ENCODE data around the gene PTGES3. TPM values are rescaled to one million over a fixed set of nuclear protein-coding genes. Genes with fewer than 3 reads are reported as not detected.

The PTGES3 gene
- polyA plus RNA-seq, 2 of the 4 experiments (the other 2 are of a cell fraction) = 272 to 406 TPM

- Histone ChIP-seq H3K4me2 (no peak overlapping the region), H3K4me3 (no peak overlapping the region), H3K9me3 (no peaks in the 10 kb centered on the region), H3K4me1 (no peaks in the 10 kb centered on the region), H3K27ac (no peak overlapping the region)
- no peak for FAIRE-seq
- DNase-seq (ENCODE audit: low read depth in 1 of 2, low spot score in 1 of 2) = no peak
- ATAC-seq = no peak
- ChIA-PET CTCF (interaction anchor here (0.6 to 7.6 kb wide), 3 partner anchors 13 to 78 kb away, joined by 4 to 67 read pairs (median 9); no protein-coding TSS in a partner anchor), POLR2A (no interaction called here)
- WGBS (ENCODE audit: missing lambda C conversion rate) = 100% methylated on average over 1 of the region's 1 CpG
- no peak for TF ChIP-seq NFE2L2 (conservative IDR thresholded peaks at IDR 0.05; ENCODE audit: low read length)
- no peak for TF ChIP-seq MAZ (IDR thresholded peaks at IDR 0.05; ENCODE audit: borderline replicate concordance, low read depth, low read length)
- no peak for TF ChIP-seq RCOR1 (IDR thresholded peaks at IDR 0.05; ENCODE audit: low read depth, low read length)
- TF ChIP-seq CEBPB (IDR thresholded peaks at IDR 0.05) = no peak
- TF ChIP-seq ZSCAN20 (CRISPR knock-in tag; IDR thresholded peaks at IDR 0.05) = no peak
- TF ChIP-seq NR3C1 (IDR thresholded peaks at IDR 0.05) = no peak
Observed at GRCh38 chr12:56622535-56622934, 65.5 kb downstream of the PTGES3 start.

GRCh38 chr12:56616925-56617324 lies 71.2 kb downstream of the PTGES3 start:
- H3K4me1 ChIP-seq = no peaks in the 10 kb centered on the region
- H3K9me3 ChIP-seq = no peaks in the 10 kb centered on the region
- H3K4me2 ChIP-seq = no peak overlapping the region
- no peak for FAIRE-seq
- H3K4me3 ChIP-seq = no peak overlapping the region
- H3K27ac ChIP-seq = no peak overlapping the region
- DNase-seq (ENCODE audit: low read depth in 1 of 2, low spot score in 1 of 2) = no peak
- POLR2A ChIA-PET = no interaction called here
- no peak for ATAC-seq
- CTCF ChIA-PET = interaction anchor here (0.6 to 2.3 kb wide), 5 partner anchors 8 to 103 kb away, joined by 3 to 9 read pairs (median 6); no protein-coding TSS in a partner anchor
- no peak for TF ChIP-seq JUNB (IDR thresholded peaks at IDR 0.05)
- TF ChIP-seq BHLHE40 (IDR thresholded peaks at IDR 0.05; ENCODE audit: low read depth, low read length) = no peak
- no peak for TF ChIP-seq PBX3 (IDR thresholded peaks at IDR 0.05)
- no peak for TF ChIP-seq JUN (IDR thresholded peaks at IDR 0.05)
- TF ChIP-seq TP53 (CRISPR knock-in tag; IDR thresholded peaks at IDR 0.05) = no peak
- no peak for TF ChIP-seq MAFK (IDR thresholded peaks at IDR 0.05; ENCODE audit: partially characterized antibody)
- no peak for TF ChIP-seq ZC3H11A (IDR thresholded peaks at IDR 0.05)
- TF ChIP-seq FOSL2 (IDR thresholded peaks at IDR 0.05) = no peak
- no peak for TF ChIP-seq FOSL2 (CRISPR knock-in tag; IDR thresholded peaks at IDR 0.05)
- TF ChIP-seq KDM5A (IDR thresholded peaks at IDR 0.05) = no peak
- no peak for TF ChIP-seq HOXA7 (CRISPR knock-in tag; IDR thresholded peaks at IDR 0.05)
- no peak for TF ChIP-seq HEYL (CRISPR knock-in tag; IDR thresholded peaks at IDR 0.05)
- no peak for TF ChIP-seq TFCP2L1 (CRISPR knock-in tag; IDR thresholded peaks at IDR 0.05)
- TF ChIP-seq CEBPB (IDR thresholded peaks at IDR 0.05) = no peak
- no peak for TF ChIP-seq CTCF (IDR thresholded peaks at IDR 0.05)
- no peak for TF ChIP-seq ELK1 (IDR thresholded peaks at IDR 0.05; ENCODE audit: low read depth, low read length)
- no peak for TF ChIP-seq CBX2 (IDR thresholded peaks at IDR 0.05; ENCODE audit: borderline replicate concordance, low read depth)

- DNase-seq (ENCODE audit: low read depth in 1 of 2, low spot score in 1 of 2) = no peak
- FAIRE-seq = no peak
- ChIA-PET POLR2A (no interaction called here), CTCF (interaction anchor here (0.6 to 1.8 kb wide), 6 partner anchors 9 to 103 kb away, joined by 3 to 6 read pairs (median 4); no protein-coding TSS in a partner anchor)
- 97% methylated on average over 3 of the region's 3 CpGs for WGBS (ENCODE audit: missing lambda C conversion rate)
- no peak overlapping the region for H3K4me2 ChIP-seq
- no peak overlapping the region for H3K4me3 ChIP-seq
- no peak for TF ChIP-seq ELK1 (IDR thresholded peaks at IDR 0.05; ENCODE audit: low read depth, low read length)
- TF ChIP-seq CBX2 (IDR thresholded peaks at IDR 0.05; ENCODE audit: borderline replicate concordance, low read depth) = no peak
- no peak for TF ChIP-seq RARB (CRISPR knock-in tag; IDR thresholded peaks at IDR 0.05)
- TF ChIP-seq JUNB (IDR thresholded peaks at IDR 0.05) = no peak
- no peak for TF ChIP-seq FOXS1 (CRISPR knock-in tag; IDR thresholded peaks at IDR 0.05)
- no peak for TF ChIP-seq CTCF (IDR thresholded peaks at IDR 0.05)
- TF ChIP-seq HEYL (CRISPR knock-in tag; IDR thresholded peaks at IDR 0.05) = no peak
- TF ChIP-seq RNF2 (IDR thresholded peaks at IDR 0.05; ENCODE audit: borderline replicate concordance, low read depth) = no peak
- no peak for TF ChIP-seq NR3C1 (IDR thresholded peaks at IDR 0.05)
- TF ChIP-seq HOXA7 (CRISPR knock-in tag; IDR thresholded peaks at IDR 0.05) = no peak
- TF ChIP-seq POLR2A (IDR thresholded peaks at IDR 0.05; ENCODE audit: low read length) = no peak
- H3K27ac ChIP-seq = no peak overlapping the region
- no peak for ATAC-seq
- H3K9me3 ChIP-seq = no peaks in the 10 kb centered on the region
- H3K4me1 ChIP-seq = no peaks in the 10 kb centered on the region
Observed at GRCh38 chr12:56616244-56616643, 71.8 kb downstream of the PTGES3 start.

Data from A549 (cell line).